Caco-2 (cell line): ENCODE data around the gene FAM221B. TPM values are rescaled to one million over a fixed set of nuclear protein-coding genes. Genes with fewer than 3 reads are reported as not detected.

Experiments used
- BruUV-seq: library from RNA; stranded (reverse); fragments of 400-500 nt; replicated peaks from 2 replicates; lab custom pipeline; 2021; lab: Mats Ljungman, UMichigan
- CTCF ChIA-PET: fragments of 300-600 bp; sonication (Branson Sonifier 250); formaldehyde crosslinking; loops from one replicate; lab custom pipeline; 2022; ENCODE audit warnings: antibody characterized with exemption; lab: Charles Lee
- POLR2A ChIA-PET: fragments of 300-600 bp; sonication (Branson Sonifier 250); formaldehyde crosslinking; loops from one replicate; lab custom pipeline; 2022; ENCODE audit warnings: antibody characterized with exemption; lab: Charles Lee
- DNase-seq, 2 experiments: peaks; one replicate each; pipeline versions ENCODE4 v3.0.0 to v3.0.0-alpha.2; 2020 to 2022
- H3K27me3 ChIP-seq: replicated peaks from 2 replicates; pipeline ENCODE4 v1.6.0; 2011; ENCODE audit warnings: low read length; ENCODE audit not compliant: control insufficient read depth, insufficient read depth
- H3K36me3 ChIP-seq: 2 replicates; pipeline ENCODE4 v1.5.1; 2011; ENCODE audit warnings: low read length; ENCODE audit not compliant: control insufficient read depth, insufficient read depth
- H3K4me1 ChIP-seq: fragments of 250-450 bp; sonication (Bioruptor Pico); 2 replicates; pipeline ENCODE4 v1.5.1; 2020; ENCODE audit warnings: mild to moderate bottlenecking
- H3K4me3 ChIP-seq: 2 replicates; pipeline ENCODE4 v1.5.1; 2011; ENCODE audit warnings: low read depth, mild to moderate bottlenecking, control low read depth, low read length
- H3K9me3 ChIP-seq: fragments of 250-450 bp; sonication (Bioruptor Pico); 2 replicates; pipeline ENCODE4 v1.5.1; 2020; ENCODE audit warnings: mild to moderate bottlenecking, moderate library complexity
- H3K27ac Mint-ChIP-seq: one replicate; pipeline ENCODE4 v1.8.0; 2022; ENCODE audit warnings: mixed read lengths; ENCODE audit not compliant: unreplicated experiment
- H3K27me3 Mint-ChIP-seq: one replicate; pipeline ENCODE4 v1.8.0; 2022; ENCODE audit warnings: mixed read lengths; ENCODE audit not compliant: insufficient read depth, unreplicated experiment
- H3K36me3 Mint-ChIP-seq: one replicate; pipeline ENCODE4 v1.8.0; 2022; ENCODE audit warnings: mild to moderate bottlenecking, mixed read lengths; ENCODE audit not compliant: insufficient read depth, unreplicated experiment
- H3K4me1 Mint-ChIP-seq: one replicate; pipeline ENCODE4 v1.8.0; 2022; ENCODE audit warnings: low read depth, mixed read lengths; ENCODE audit not compliant: unreplicated experiment
- H3K4me3 Mint-ChIP-seq: one replicate; pipeline ENCODE4 v1.8.0; 2022; ENCODE audit warnings: mild to moderate bottlenecking, moderate library complexity, mixed read lengths; ENCODE audit not compliant: unreplicated experiment
- H3K9me3 Mint-ChIP-seq: one replicate; pipeline ENCODE4 v1.8.0; 2022; ENCODE audit warnings: mixed read lengths; ENCODE audit not compliant: unreplicated experiment
- CTCF ChIP-seq, 2 experiments: fragments of 200-600 bp in 1 of 2; IDR thresholded peaks; 1 replicate in 1 of 2; 2 replicates in 1 of 2; pipeline versions ENCODE4 v1.5.1 to v1.8.0; 2011 to 2022; ENCODE audit warnings: antibody characterized with exemption in 1 of 2, control low read depth in 1 of 2, inconsistent platforms in 1 of 2, low read depth in 1 of 2, low read length in 1 of 2, mild to moderate bottlenecking in 1 of 2, moderate library complexity in 1 of 2; ENCODE audit not compliant: insufficient read depth in 1 of 2, severe bottlenecking in 1 of 2, unreplicated experiment in 1 of 2
- intact Hi-C: fragments of 100-400 bp; cut with micrococcal nuclease; formaldehyde crosslinking; loops from one replicate; pipeline ENCODE4 v1.10.0; 2022; ENCODE audit not compliant: unreplicated experiment
- total RNA-seq: library from RNA; stranded (reverse); gene quantifications from 2 replicates; pipeline ENCODE4 v1.2.3, GENCODE V29; 2022

Gene FAM221B
- total RNA-seq, 1 experiment from 2014 or later: not detected

GRCh38 chr9:35812025-35812602 lies 16.4 kb downstream of the FAM221B start, which contains the start of gene SPAG8:
Gene SPAG8, minus strand, starts transcription at chr9:35812262. Its CDS starts 115 bp downstream, at chr9:35812147.
- peak within 1 kb of the TSS; percentile 93 for H3K4me3 Mint-ChIP-seq
- no TSS peak for BruUV-seq
- peak within 1 kb of the TSS; percentile 78 for H3K27ac Mint-ChIP-seq
- DNase-seq: peak; percentile 91 to 95
- H3K9me3 Mint-ChIP-seq: no peaks in the 10 kb centered on the region
- no peaks in the 10 kb centered on the region for H3K36me3 ChIP-seq
- intact Hi-C loops: no loop called here
- ChIA-PET POLR2A (interaction anchor here (0.6 to 1.5 kb wide), 4 partner anchors 11 to 380 kb away, joined by 3 to 4 read pairs (median 4); no protein-coding TSS in a partner anchor), CTCF (interaction anchor here (0.8 to 4.6 kb wide), 5 partner anchors 14 to 76 kb away, joined by 3 to 77 read pairs (median 3); no protein-coding TSS in a partner anchor)
- peaks cover 20% of the 10 kb centered on the region for H3K4me1 ChIP-seq
- peak within 1 kb of the TSS; percentile 26 for H3K4me3 ChIP-seq
- no peaks in the 10 kb centered on the region for H3K27me3 ChIP-seq
- H3K36me3 Mint-ChIP-seq: peaks cover 24% of the 10 kb centered on the region
- H3K27me3 Mint-ChIP-seq: no peaks in the 10 kb centered on the region
- peaks cover 14% of the 10 kb centered on the region for H3K4me1 Mint-ChIP-seq
- H3K9me3 ChIP-seq: no peaks in the 10 kb centered on the region
- no peak for TF ChIP-seq CTCF (IDR thresholded peaks at IDR 0.05; ENCODE audit: insufficient read depth in 1 of 2, low read depth in 1 of 2, low read length in 1 of 2, severe bottlenecking in 1 of 2, unreplicated experiment in 1 of 2)

GRCh38 chr9:35811381-35812024 lies 17.0 kb downstream of the FAM221B start:
- peak overlapping the region; percentile 78 for H3K27ac Mint-ChIP-seq
- H3K4me1 Mint-ChIP-seq: peaks cover 14% of the 10 kb centered on the region

More at GRCh38 chr9:35811381-35812024, 17.0 kb downstream of the FAM221B start:
- peaks cover 20% of the 10 kb centered on the region for H3K4me1 ChIP-seq
- CTCF ChIA-PET: interaction anchor here (1.0 to 4.6 kb wide), 4 partner anchors 13 to 55 kb away, joined by 3 to 77 read pairs (median 3); no protein-coding TSS in a partner anchor
- no peaks in the 10 kb centered on the region for H3K36me3 ChIP-seq
- BruUV-seq: no TSS peak
- Mint-ChIP-seq H3K36me3 (peaks cover 30% of the 10 kb centered on the region), H3K27me3 (no peaks in the 10 kb centered on the region), H3K4me3 (peak overlapping the region; percentile 93), H3K9me3 (no peaks in the 10 kb centered on the region)
- intact Hi-C loops: no loop called here
- POLR2A ChIA-PET: interaction anchor here (0.6 to 1.5 kb wide), 4 partner anchors 11 to 695 kb away, joined by 3 to 4 read pairs (median 4); no protein-coding TSS in a partner anchor
- TF ChIP-seq CTCF (IDR thresholded peaks at IDR 0.05; ENCODE audit: insufficient read depth in 1 of 2, low read depth in 1 of 2, low read length in 1 of 2, severe bottlenecking in 1 of 2, unreplicated experiment in 1 of 2): no peak
- no peaks in the 10 kb centered on the region for H3K9me3 ChIP-seq
- peak overlapping the region; percentile 26 for H3K4me3 ChIP-seq
- no peak for DNase-seq
- no peaks in the 10 kb centered on the region for H3K27me3 ChIP-seq
